GM10266 (cell line): ENCODE data around the gene PFKL.

Experiments
- DNase-seq: peaks from one replicate; pipeline ENCODE4 v3.0.0; 2012; ENCODE audit errors: extremely low spot score
- TF ChIP-seq, protein P1 (sequence below): IDR thresholded peaks from 2 replicates; pipeline ENCODE4 v1.5.1; 2012; ENCODE audit warnings: mild to moderate bottlenecking, low read depth; ENCODE audit not compliant: control insufficient read depth, insufficient read depth; ENCODE audit errors: missing control alignments

PFKL gene

GRCh38 chr21:44321846-44322450, 22.1 kb downstream of the PFKL start:
- no peak for DNase-seq
- TF ChIP-seq, protein P1, sequence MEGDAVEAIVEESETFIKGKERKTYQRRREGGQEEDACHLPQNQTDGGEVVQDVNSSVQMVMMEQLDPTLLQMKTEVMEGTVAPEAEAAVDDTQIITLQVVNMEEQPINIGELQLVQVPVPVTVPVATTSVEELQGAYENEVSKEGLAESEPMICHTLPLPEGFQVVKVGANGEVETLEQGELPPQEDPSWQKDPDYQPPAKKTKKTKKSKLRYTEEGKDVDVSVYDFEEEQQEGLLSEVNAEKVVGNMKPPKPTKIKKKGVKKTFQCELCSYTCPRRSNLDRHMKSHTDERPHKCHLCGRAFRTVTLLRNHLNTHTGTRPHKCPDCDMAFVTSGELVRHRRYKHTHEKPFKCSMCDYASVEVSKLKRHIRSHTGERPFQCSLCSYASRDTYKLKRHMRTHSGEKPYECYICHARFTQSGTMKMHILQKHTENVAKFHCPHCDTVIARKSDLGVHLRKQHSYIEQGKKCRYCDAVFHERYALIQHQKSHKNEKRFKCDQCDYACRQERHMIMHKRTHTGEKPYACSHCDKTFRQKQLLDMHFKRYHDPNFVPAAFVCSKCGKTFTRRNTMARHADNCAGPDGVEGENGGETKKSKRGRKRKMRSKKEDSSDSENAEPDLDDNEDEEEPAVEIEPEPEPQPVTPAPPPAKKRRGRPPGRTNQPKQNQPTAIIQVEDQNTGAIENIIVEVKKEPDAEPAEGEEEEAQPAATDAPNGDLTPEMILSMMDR = no peak

DNA sequence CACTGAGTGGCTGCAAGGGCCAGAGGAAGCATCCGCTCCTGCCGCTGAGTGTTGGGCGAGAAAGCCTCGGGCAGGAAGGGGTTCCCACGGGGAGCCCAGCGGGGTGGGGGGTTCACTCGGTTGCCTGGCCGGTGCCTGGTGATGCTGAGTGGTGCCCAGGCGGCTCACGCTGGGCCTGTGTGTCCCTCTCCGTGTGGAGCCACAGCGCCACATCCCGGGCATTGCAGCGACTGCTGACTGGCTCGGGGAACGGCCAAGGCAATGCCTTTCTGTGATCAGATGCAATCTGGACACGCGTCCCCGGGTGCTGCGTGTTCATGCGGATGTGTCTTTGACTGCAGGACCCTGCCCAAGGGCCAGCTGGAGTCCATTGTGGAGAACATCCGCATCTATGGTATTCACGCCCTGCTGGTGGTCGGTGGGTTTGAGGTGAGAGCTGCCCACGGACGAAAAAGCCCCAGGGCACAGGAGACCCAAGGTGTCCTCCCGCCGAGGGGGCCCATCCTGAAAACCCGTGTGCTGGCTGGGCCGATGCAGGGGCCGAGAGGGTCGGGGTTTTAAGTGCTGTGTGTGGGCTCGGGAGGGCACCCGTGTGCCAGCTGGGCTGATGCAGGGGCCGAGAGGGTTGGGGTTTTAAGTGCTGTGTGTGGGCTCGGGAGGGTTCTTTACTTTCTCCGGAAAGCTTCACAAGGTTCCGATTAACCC, 22.9 kb downstream of the PFKL start:
- DNase-seq = no peak
- TF ChIP-seq, protein P1 = no peak

- TF ChIP-seq, protein P1 = no peak
- DNase-seq = no peak
These were observed 23.7 kb downstream of the PFKL start for GRCh38 chr21:44323591-44323990.

DNA sequence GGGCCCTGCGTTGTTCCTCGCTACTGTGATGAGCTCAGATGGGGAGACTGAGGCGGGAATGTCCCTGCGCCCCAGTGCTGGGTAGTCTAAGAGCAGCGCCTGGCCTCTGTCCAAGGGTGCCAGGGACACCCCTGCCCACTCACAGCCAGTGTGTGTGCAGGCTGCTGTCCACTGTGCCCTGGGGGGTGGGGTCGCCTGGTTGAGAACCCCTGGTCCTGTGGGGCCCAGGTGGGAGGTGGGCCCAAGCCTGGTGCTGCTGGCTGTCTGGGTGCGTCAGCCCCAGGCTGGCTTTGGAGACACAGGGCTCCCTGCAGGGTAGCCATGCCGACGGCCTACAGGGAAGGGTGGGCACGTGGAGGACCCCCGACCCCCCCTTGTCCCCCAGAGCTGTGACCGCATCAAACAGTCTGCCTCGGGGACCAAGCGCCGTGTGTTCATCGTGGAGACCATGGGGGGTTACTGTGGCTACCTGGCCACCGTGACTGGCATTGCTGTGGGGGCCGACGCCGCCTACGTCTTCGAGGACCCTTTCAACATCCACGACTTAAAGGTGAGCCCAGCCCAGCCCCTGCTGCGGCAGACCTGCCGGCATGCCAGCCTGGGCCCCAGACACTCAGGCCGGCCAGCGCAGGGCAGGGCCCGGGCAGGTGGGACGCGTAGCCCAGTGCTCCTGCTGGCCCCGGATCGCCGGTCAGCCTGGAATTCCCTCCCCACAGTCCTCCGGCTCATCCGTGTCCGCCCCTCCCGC, 24.4 kb downstream of the PFKL start:
- TF ChIP-seq, protein P1 = no peak
- no peak for DNase-seq

DNA sequence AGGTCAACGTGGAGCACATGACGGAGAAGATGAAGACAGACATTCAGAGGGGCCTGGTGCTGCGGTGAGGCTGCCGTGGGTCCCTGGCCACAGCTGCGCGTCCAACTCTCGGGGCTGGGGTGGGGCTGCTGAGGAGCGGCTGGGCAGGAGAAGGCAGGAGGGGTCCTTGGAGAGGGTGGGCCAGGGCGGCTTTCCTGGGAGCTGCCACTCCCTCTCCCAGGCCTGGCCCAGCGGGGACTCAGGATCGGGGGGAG, 24.9 kb downstream of the PFKL start:
- TF ChIP-seq, protein P1 = no peak
- DNase-seq = no peak

DNA sequence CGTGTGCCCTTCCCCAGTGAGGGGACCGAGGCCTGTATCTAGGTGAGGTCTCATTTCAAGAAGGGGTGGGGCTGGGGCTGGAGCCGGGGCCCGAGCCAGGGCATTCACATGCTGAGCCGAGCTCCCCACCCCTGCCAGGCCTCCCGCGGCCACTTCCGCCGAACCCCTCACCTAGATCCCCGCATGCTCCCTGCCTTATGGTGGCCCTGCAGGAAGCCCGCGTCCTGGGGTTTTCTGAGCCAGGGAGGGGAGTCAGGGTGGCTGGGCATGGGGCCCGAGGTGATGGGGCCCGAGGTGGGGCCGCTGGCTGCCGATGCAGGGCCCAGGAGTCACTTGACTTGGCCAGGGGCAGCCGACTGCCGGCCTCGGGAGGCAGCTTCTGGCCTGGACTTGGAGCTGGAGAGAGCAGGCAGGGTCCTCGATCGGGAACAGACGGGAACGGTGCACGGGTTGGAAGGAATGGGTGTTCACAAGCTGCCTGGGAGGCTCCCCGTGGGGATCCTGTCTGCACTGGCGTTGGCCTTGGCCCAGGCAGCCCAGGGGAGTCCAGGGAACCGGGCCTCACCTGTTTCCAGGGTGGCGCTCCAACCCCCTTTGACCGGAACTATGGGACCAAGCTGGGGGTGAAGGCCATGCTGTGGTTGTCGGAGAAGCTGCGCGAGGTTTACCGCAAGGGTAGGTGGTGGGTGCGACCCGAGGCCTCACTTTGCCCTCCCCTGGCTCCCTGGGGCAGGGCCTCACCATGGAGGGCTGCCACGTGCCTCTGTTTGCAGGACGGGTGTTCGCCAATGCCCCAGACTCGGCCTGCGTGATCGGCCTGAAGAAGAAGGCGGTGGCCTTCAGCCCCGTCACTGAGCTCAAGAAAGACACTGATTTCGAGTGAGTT, 25.8 kb downstream of the PFKL start:
- DNase-seq = no peak
- TF ChIP-seq, protein P1 = no peak
